GM23338 (cell line): Measurements from ENCODE around the gene PAK1. TPM values are rescaled to one million over a fixed set of nuclear protein-coding genes. Genes with fewer than 3 reads are reported as not detected.

ENCODE experiments used
- ATAC-seq: fragments of 200-7000 bp; cut with Tn5 transposase; 3 replicates; pipeline ENCODE4 v1.9.1; 2020
- DNase-seq: peaks from one replicate; pipeline ENCODE4 v3.0.0-alpha.2; 2015; ENCODE audit warnings: low spot score
- H2AFZ ChIP-seq: fragments of 200-600 bp; sonication (generic); 2 replicates; pipeline ENCODE4 v1.8.0; 2016; ENCODE audit warnings: antibody characterized with exemption, mild to moderate bottlenecking, moderate library complexity
- H3F3A ChIP-seq: fragments of 200-600 bp; sonication (generic); replicated peaks from 2 replicates; pipeline ENCODE4 v1.8.0; 2017; ENCODE audit warnings: antibody characterized with exemption, mixed run types, low read depth
- H3K27ac ChIP-seq: fragments of 200-600 bp; sonication (generic); 2 replicates; pipeline ENCODE4 v1.6.1; 2016; ENCODE audit warnings: low read depth
- H3K27me3 ChIP-seq: fragments of 200-600 bp; sonication (generic); 2 replicates; pipeline ENCODE4 v1.8.0; 2016; ENCODE audit warnings: mild to moderate bottlenecking, mixed run types, moderate library complexity; ENCODE audit not compliant: insufficient read depth
- H3K36me3 ChIP-seq: fragments of 200-600 bp; sonication (generic); 2 replicates; pipeline ENCODE4 v1.8.0; 2016; ENCODE audit warnings: mild to moderate bottlenecking; ENCODE audit not compliant: insufficient read depth
- H3K4me1 ChIP-seq: fragments of 200-600 bp; sonication (generic); 2 replicates; pipeline ENCODE4 v1.8.0; 2016; ENCODE audit warnings: mild to moderate bottlenecking, moderate library complexity; ENCODE audit not compliant: insufficient read depth
- H3K4me2 ChIP-seq: fragments of 200-600 bp; sonication (generic); 2 replicates; pipeline ENCODE4 v1.7.1; 2017; ENCODE audit warnings: mixed run types
- H3K4me3 ChIP-seq: fragments of 200-600 bp; sonication (generic); 2 replicates; pipeline ENCODE4 v1.6.1; 2016; ENCODE audit warnings: mixed run types
- H3K79me2 ChIP-seq: fragments of 200-600 bp; sonication (generic); replicated peaks from 2 replicates; pipeline ENCODE4 v1.8.0; 2017; ENCODE audit warnings: mild to moderate bottlenecking; ENCODE audit not compliant: insufficient read depth
- H3K9me2 ChIP-seq: fragments of 200-600 bp; sonication (generic); 2 replicates; pipeline ENCODE4 v1.8.0; 2017; ENCODE audit not compliant: insufficient read depth
- H4K20me1 ChIP-seq: fragments of 200-600 bp; sonication (generic); replicated peaks from 2 replicates; pipeline ENCODE4 v1.8.0; 2017; ENCODE audit warnings: mild to moderate bottlenecking; ENCODE audit not compliant: insufficient read depth
- H3K27ac Mint-ChIP-seq: 2 replicates; pipeline ENCODE4 v1.8.0; 2020; ENCODE audit warnings: inconsistent platforms, mild to moderate bottlenecking, moderate library complexity, mixed read lengths
- H3K27me3 Mint-ChIP-seq: 3 replicates; pipeline ENCODE4 v1.8.0; 2022; ENCODE audit warnings: low read depth, mild to moderate bottlenecking, moderate library complexity, mixed read lengths, inconsistent platforms; ENCODE audit not compliant: insufficient read depth, poor library complexity
- H3K36me3 Mint-ChIP-seq: 3 replicates; pipeline ENCODE4 v1.8.0; 2021; ENCODE audit warnings: low read depth, mild to moderate bottlenecking, inconsistent platforms, moderate library complexity, mixed read lengths
- H3K4me1 Mint-ChIP-seq: 3 replicates; pipeline ENCODE4 v1.8.0; 2020; ENCODE audit warnings: mild to moderate bottlenecking, inconsistent platforms, mixed read lengths
- H3K4me3 Mint-ChIP-seq: 3 replicates; pipeline ENCODE4 v1.8.0; 2021; ENCODE audit warnings: moderate library complexity, mild to moderate bottlenecking, inconsistent platforms, mixed read lengths
- H3K9me3 Mint-ChIP-seq: 3 replicates; pipeline ENCODE4 v1.8.0; 2020; ENCODE audit warnings: moderate library complexity, mild to moderate bottlenecking, inconsistent platforms, mixed read lengths
- CREB1 ChIP-seq: fragments of 250-450 bp; sonication (Bioruptor Pico); IDR thresholded peaks from 2 replicates; pipeline ENCODE4 v1.5.0; 2020; ENCODE audit warnings: low read depth, mild to moderate bottlenecking, moderate library complexity
- EZH2 ChIP-seq: fragments of 200-600 bp; sonication (generic); IDR thresholded peaks from one replicate; pipeline ENCODE4 v1.8.0; 2017; ENCODE audit warnings: antibody characterized with exemption, mild to moderate bottlenecking, low read depth; ENCODE audit not compliant: unreplicated experiment
- EZH2phosphoT487 ChIP-seq: fragments of 200-600 bp; sonication (generic); IDR thresholded peaks from one replicate; pipeline ENCODE4 v1.8.1; 2018; ENCODE audit warnings: antibody characterized with exemption; ENCODE audit not compliant: unreplicated experiment
- JUNB ChIP-seq: IDR thresholded peaks from one replicate; pipeline ENCODE4 v1.6.1; 2016; ENCODE audit warnings: antibody characterized with exemption; ENCODE audit not compliant: unreplicated experiment
- POLR2AphosphoS5 ChIP-seq: IDR thresholded peaks from 2 replicates; pipeline ENCODE4 v1.6.1; 2016; ENCODE audit warnings: antibody characterized with exemption, low read depth
- ZNF331 ChIP-seq: fragments of 250-450 bp; sonication (Bioruptor Pico); IDR thresholded peaks from 2 replicates; pipeline ENCODE4 v1.5.0; 2020; ENCODE audit warnings: low read depth, mild to moderate bottlenecking, moderate library complexity
- ZNF462 ChIP-seq: fragments of 250-450 bp; sonication (Bioruptor Pico); IDR thresholded peaks from 2 replicates; pipeline ENCODE4 v1.5.0; 2020; ENCODE audit warnings: mild to moderate bottlenecking, moderate library complexity
- polyA plus RNA-seq: library from polyadenylated mRNA; unstranded; fragments of >200 nt; fragmentation: Nextera tagmentation; extraction: Ambion mirVana; gene quantifications from 2 replicates; pipeline ENCODE4 v1.2.1, GENCODE V29; 2016
- total RNA-seq: library from RNA; depleted of rRNA; stranded (reverse); fragments of >200 nt; shearing (Covaris generic); gene quantifications from 2 replicates; pipeline ENCODE4 v1.2.3, GENCODE V29; 2014
- TF ChIP-seq, protein P1 (sequence below), 2 experiments: fragments of 200-600 bp in 1 of 2; sonication (generic) in 1 of 2; conservative IDR thresholded peaks; 2 replicates each; pipeline versions ENCODE4 v1.5.1 to v1.6.1; 2016 to 2017; ENCODE audit warnings: antibody characterized with exemption in 2 of 2, low read depth in 2 of 2, mild to moderate bottlenecking in 2 of 2, moderate library complexity in 1 of 2

The PAK1 gene
- total and polyA plus RNA-seq, 2 experiments from 2014 or later, result 102 to 175 TPM

DNA sequence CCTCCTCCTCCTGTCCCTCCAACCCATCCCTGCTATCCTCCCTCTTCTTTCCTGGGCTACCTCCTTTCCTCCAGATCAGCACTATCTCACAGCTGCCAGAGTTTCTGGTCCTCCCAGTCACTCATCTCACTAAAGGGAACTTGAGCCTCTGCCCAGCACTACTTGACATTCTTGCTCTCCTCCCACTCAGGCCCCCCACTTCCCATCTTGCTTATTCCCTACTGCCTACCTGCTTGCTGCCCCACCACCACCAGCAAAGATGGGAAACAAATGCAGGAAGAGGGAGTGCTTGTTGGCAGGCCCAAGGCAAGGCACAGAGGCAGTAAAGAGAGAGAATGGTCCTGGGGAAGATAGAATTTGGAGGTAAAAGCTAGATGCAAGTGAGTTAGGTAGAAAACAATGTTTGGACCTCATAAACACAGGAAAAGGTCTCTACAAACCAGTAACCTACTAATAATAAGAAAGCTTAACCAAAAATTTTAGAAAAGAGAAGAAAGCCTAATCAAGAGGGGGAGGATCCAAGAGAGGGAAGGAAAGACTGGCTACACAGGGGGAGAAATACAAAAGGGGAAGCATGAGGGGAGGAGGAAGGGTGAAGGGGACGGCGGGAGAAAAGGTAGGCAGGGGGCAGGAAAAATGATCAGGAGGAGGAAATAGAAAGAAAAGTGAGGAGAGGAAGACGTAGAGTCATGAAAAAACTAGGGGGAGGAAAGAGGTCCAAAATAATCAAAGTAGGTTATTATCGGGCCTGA, 63.6 kb downstream of the PAK1 start (continued):
- no peak for TF ChIP-seq ZNF462

GRCh38 chr11:77409046-77409445, 64.8 kb downstream of the PAK1 start:
- no peak overlapping the region; the same call in 2 of the 3 replicates for H3K4me3 Mint-ChIP-seq
- TF ChIP-seq ZNF331 (CRISPR knock-in tag) (no peak), JUNB (no peak), POLR2AphosphoS5 (no peak), CREB1 (CRISPR knock-in tag) (no peak), EZH2 (no peak), EZH2phosphoT487 (no peak)
- TF ChIP-seq, protein P1, sequence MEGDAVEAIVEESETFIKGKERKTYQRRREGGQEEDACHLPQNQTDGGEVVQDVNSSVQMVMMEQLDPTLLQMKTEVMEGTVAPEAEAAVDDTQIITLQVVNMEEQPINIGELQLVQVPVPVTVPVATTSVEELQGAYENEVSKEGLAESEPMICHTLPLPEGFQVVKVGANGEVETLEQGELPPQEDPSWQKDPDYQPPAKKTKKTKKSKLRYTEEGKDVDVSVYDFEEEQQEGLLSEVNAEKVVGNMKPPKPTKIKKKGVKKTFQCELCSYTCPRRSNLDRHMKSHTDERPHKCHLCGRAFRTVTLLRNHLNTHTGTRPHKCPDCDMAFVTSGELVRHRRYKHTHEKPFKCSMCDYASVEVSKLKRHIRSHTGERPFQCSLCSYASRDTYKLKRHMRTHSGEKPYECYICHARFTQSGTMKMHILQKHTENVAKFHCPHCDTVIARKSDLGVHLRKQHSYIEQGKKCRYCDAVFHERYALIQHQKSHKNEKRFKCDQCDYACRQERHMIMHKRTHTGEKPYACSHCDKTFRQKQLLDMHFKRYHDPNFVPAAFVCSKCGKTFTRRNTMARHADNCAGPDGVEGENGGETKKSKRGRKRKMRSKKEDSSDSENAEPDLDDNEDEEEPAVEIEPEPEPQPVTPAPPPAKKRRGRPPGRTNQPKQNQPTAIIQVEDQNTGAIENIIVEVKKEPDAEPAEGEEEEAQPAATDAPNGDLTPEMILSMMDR (conservative IDR thresholded peaks at IDR 0.05; ENCODE audit: low read depth in 2 of 2), result no peak

More at GRCh38 chr11:77409046-77409445, 64.8 kb downstream of the PAK1 start:
- peaks cover 99% of the 10 kb centered on the region for H3K79me2 ChIP-seq
- 0 out of 2 replicates have a peak, but pooled peaks cover under 1% of the 10 kb centered on the region for H3K9me2 ChIP-seq
- DNase-seq (no peak), ATAC-seq (no peak)
- peaks cover 47% of the 10 kb centered on the region for H4K20me1 ChIP-seq
- peak overlapping the region; percentile 40; the same call in 1 of the 2 replicates for H3K4me2 ChIP-seq
- H3K27me3 Mint-ChIP-seq, result peaks cover 3% of the 10 kb centered on the region
- H3K27ac Mint-ChIP-seq, result no peak overlapping the region
- peaks cover 56% of the 10 kb centered on the region for H3K4me1 Mint-ChIP-seq
- H3K36me3 Mint-ChIP-seq, result peaks cover 5% of the 10 kb centered on the region; the same call in 2 of the 3 replicates
- H3K27me3 ChIP-seq, result no peaks in the 10 kb centered on the region
- H3K9me3 Mint-ChIP-seq, result no peaks in the 10 kb centered on the region; the same call in 2 of the 3 replicates
- H3K27ac ChIP-seq, result no peak overlapping the region
- no peaks in the 10 kb centered on the region for H3K36me3 ChIP-seq
- H3F3A ChIP-seq, result 0 out of 2 replicates have a peak, but pooled peaks cover 6% of the 10 kb centered on the region
- no peak overlapping the region for H3K4me3 ChIP-seq
- peaks cover 72% of the 10 kb centered on the region for H3K4me1 ChIP-seq
- no peak overlapping the region for H2AFZ ChIP-seq
